ENCODE data around the gene DDR1. TPM values are rescaled to one million over a fixed set of nuclear protein-coding genes. Genes with fewer than 3 reads are reported as not detected.
"Not testable (repeated sequence)": the region's sequence is repeated elsewhere in the genome, so short reads cannot be mapped to it uniquely, and the experiment has no call there.

Gene DDR1
- polyA plus RNA-seq, 1 donor from 2014 or later = 196 TPM

DNA sequence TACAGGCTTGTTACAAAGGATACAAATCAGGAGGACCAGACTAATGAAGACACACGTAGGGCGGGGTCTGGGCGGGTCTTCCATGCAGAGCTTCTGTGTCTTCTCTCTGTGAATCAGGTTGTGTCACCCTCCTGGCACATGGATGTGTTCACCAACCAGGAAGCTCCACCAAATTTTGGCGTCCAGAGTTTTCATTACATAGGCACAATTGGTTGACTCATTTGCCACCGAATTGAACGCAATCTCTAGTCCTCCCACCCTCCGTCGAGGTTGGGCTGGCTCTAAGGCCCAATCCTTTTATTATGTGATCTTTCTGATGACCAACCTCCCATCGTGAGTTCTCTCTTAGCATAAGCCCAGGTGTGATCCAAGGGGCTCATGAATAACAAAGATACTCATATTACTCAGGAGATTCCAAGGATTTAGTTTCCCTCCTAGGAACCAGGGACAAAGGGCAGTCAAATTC lies 36.3 kb upstream of the DDR1 start:
- H2AFZ ChIP-seq (ENCODE audit: low read depth, low read length) = no peak overlapping the region
- H4K20me1 ChIP-seq (ENCODE audit: insufficient read depth) = no peaks in the 10 kb centered on the region
- H3K9ac ChIP-seq (ENCODE audit: low read length) = no peak overlapping the region
- no peaks in the 10 kb centered on the region for H3K9me2 ChIP-seq (ENCODE audit: insufficient read depth, low read length)
- no peaks in the 10 kb centered on the region for H3K9me3 ChIP-seq (ENCODE audit: low read length)
- H3K36me3 ChIP-seq (ENCODE audit: insufficient read depth, low read length) = no peaks in the 10 kb centered on the region
- no peak overlapping the region for H3K4me2 ChIP-seq (ENCODE audit: low read length)
- no peaks in the 10 kb centered on the region for H3F3A ChIP-seq (ENCODE audit: insufficient read depth, low read length, poor library complexity, severe bottlenecking)
- TF ChIP-seq, protein P1, sequence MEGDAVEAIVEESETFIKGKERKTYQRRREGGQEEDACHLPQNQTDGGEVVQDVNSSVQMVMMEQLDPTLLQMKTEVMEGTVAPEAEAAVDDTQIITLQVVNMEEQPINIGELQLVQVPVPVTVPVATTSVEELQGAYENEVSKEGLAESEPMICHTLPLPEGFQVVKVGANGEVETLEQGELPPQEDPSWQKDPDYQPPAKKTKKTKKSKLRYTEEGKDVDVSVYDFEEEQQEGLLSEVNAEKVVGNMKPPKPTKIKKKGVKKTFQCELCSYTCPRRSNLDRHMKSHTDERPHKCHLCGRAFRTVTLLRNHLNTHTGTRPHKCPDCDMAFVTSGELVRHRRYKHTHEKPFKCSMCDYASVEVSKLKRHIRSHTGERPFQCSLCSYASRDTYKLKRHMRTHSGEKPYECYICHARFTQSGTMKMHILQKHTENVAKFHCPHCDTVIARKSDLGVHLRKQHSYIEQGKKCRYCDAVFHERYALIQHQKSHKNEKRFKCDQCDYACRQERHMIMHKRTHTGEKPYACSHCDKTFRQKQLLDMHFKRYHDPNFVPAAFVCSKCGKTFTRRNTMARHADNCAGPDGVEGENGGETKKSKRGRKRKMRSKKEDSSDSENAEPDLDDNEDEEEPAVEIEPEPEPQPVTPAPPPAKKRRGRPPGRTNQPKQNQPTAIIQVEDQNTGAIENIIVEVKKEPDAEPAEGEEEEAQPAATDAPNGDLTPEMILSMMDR (IDR thresholded peaks at IDR 0.05; ENCODE audit: poor library complexity, severe bottlenecking) = no peak
- TF ChIP-seq EZH2 (IDR thresholded peaks at IDR 0.05; ENCODE audit: borderline replicate concordance, insufficient read depth, low read length, poor library complexity, severe bottlenecking) (no peak), POLR2AphosphoS5 (IDR thresholded peaks at IDR 0.05) (no peak), RAD21 (conservative IDR thresholded peaks at IDR 0.05) (no peak), TAF1 (IDR thresholded peaks at IDR 0.05; ENCODE audit: low read depth) (no peak), EP300 (conservative IDR thresholded peaks at IDR 0.05; ENCODE audit: poor library complexity, severe bottlenecking) (no peak), MXI1 (conservative IDR thresholded peaks at IDR 0.05; ENCODE audit: poor library complexity, severe bottlenecking) (no peak), SMC3 (conservative IDR thresholded peaks at IDR 0.05; ENCODE audit: poor library complexity) (no peak)
- TF ChIP-seq, protein P2, sequence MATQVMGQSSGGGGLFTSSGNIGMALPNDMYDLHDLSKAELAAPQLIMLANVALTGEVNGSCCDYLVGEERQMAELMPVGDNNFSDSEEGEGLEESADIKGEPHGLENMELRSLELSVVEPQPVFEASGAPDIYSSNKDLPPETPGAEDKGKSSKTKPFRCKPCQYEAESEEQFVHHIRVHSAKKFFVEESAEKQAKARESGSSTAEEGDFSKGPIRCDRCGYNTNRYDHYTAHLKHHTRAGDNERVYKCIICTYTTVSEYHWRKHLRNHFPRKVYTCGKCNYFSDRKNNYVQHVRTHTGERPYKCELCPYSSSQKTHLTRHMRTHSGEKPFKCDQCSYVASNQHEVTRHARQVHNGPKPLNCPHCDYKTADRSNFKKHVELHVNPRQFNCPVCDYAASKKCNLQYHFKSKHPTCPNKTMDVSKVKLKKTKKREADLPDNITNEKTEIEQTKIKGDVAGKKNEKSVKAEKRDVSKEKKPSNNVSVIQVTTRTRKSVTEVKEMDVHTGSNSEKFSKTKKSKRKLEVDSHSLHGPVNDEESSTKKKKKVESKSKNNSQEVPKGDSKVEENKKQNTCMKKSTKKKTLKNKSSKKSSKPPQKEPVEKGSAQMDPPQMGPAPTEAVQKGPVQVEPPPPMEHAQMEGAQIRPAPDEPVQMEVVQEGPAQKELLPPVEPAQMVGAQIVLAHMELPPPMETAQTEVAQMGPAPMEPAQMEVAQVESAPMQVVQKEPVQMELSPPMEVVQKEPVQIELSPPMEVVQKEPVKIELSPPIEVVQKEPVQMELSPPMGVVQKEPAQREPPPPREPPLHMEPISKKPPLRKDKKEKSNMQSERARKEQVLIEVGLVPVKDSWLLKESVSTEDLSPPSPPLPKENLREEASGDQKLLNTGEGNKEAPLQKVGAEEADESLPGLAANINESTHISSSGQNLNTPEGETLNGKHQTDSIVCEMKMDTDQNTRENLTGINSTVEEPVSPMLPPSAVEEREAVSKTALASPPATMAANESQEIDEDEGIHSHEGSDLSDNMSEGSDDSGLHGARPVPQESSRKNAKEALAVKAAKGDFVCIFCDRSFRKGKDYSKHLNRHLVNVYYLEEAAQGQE (IDR thresholded peaks at IDR 0.05; ENCODE audit: borderline replicate concordance) = no peak
- no peak overlapping the region for H3K4me3 ChIP-seq (ENCODE audit: low read length)
- no peaks in the 10 kb centered on the region for H3K79me2 ChIP-seq (replicated peaks; ENCODE audit: insufficient read depth, low read length)
- H3K27ac ChIP-seq (ENCODE audit: low read length) = no peak overlapping the region
- no peaks in the 10 kb centered on the region for H3K27me3 ChIP-seq (ENCODE audit: insufficient read depth, low read depth, low read length)

DNA sequence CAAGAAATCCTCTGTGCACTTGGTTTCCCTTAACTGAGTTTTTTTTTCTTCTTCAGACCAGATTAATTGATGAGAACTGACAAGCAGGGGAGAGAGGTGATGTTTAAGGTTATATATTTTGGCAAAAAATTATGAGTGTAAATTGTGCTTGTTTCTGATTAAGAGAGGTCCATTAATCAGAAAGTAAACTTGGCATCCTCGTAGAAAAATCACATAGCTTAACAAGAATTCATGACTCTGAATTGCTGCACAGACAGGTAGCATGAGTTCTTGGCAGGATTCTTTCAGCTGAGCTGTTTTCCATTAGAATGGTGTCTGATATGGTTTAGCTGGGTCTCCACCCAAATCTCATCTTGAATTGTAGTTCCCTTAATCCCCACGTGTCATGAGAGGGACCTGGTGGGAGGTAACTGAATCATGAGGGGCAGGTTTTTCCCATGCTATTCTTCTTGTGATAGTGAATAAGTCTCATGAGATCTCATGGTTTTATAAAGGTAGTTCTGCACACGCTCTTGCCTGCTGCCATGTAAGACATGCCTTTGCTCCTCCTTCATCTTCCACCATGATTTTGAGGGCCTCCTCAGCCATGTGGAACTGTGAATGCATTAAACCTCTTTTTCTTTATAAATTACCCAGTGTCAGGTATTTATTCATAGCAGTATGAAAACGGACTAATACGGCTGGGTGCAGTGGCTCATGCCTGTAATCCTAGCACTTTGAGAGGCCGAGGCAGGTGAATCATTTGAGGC lies 34.2 kb upstream of the DDR1 start:
- Histone ChIP-seq H3K79me2 (replicated peaks; ENCODE audit: insufficient read depth, low read length) (no peaks in the 10 kb centered on the region), H3K36me3 (ENCODE audit: insufficient read depth, low read length) (no peaks in the 10 kb centered on the region), H3K27ac (ENCODE audit: low read length) (no peak overlapping the region), H3K27me3 (ENCODE audit: insufficient read depth, low read depth, low read length) (no peaks in the 10 kb centered on the region), H3F3A (ENCODE audit: insufficient read depth, low read length, poor library complexity, severe bottlenecking) (no peaks in the 10 kb centered on the region), H3K9ac (ENCODE audit: low read length) (no peak overlapping the region), H4K20me1 (ENCODE audit: insufficient read depth) (no peaks in the 10 kb centered on the region), H3K9me3 (ENCODE audit: low read length) (no peaks in the 10 kb centered on the region), H3K4me2 (ENCODE audit: low read length) (no peak overlapping the region), H3K4me3 (ENCODE audit: low read length) (no peak overlapping the region), H2AFZ (ENCODE audit: low read depth, low read length) (no peak overlapping the region), H3K9me2 (ENCODE audit: insufficient read depth, low read length) (no peaks in the 10 kb centered on the region)
- TF ChIP-seq EZH2 (IDR thresholded peaks at IDR 0.05; ENCODE audit: borderline replicate concordance, insufficient read depth, low read length, poor library complexity, severe bottlenecking) = no peak
- no peak for TF ChIP-seq EP300 (conservative IDR thresholded peaks at IDR 0.05; ENCODE audit: poor library complexity, severe bottlenecking)
- no peak for TF ChIP-seq TAF1 (IDR thresholded peaks at IDR 0.05; ENCODE audit: low read depth)
- TF ChIP-seq MXI1 (conservative IDR thresholded peaks at IDR 0.05; ENCODE audit: poor library complexity, severe bottlenecking) = no peak
- TF ChIP-seq RAD21 (conservative IDR thresholded peaks at IDR 0.05) = no peak
- TF ChIP-seq, protein P2 (IDR thresholded peaks at IDR 0.05; ENCODE audit: borderline replicate concordance) = no peak
- TF ChIP-seq, protein P1 (IDR thresholded peaks at IDR 0.05; ENCODE audit: poor library complexity, severe bottlenecking) = no peak
- no peak for TF ChIP-seq POLR2AphosphoS5 (IDR thresholded peaks at IDR 0.05)
- TF ChIP-seq SMC3 (conservative IDR thresholded peaks at IDR 0.05; ENCODE audit: poor library complexity) = no peak

GRCh38 chr6:30852459-30852858 lies 31.9 kb upstream of the DDR1 start:
- H3F3A ChIP-seq (ENCODE audit: insufficient read depth, low read length, poor library complexity, severe bottlenecking); H3K79me2 ChIP-seq (replicated peaks; ENCODE audit: insufficient read depth, low read length); H3K27ac ChIP-seq (ENCODE audit: low read length); H3K4me3 ChIP-seq (ENCODE audit: low read length); H4K20me1 ChIP-seq (ENCODE audit: insufficient read depth); H3K27me3 ChIP-seq (ENCODE audit: insufficient read depth, low read depth, low read length); H3K9ac ChIP-seq (ENCODE audit: low read length); H3K4me2 ChIP-seq (ENCODE audit: low read length); H3K36me3 ChIP-seq (ENCODE audit: insufficient read depth, low read length); H3K9me3 ChIP-seq (ENCODE audit: low read length); H2AFZ ChIP-seq (ENCODE audit: low read depth, low read length); H3K9me2 ChIP-seq (ENCODE audit: insufficient read depth, low read length): not testable (repeated sequence)
